Activated T-helper 9 cell treated with anti-CD3 and anti-CD28 coated beads, Interleukin-2, amount 50 U/mL, for 16 hours (primary cell): ENCODE results near the gene PLCB1.

Experiments
- DNase-seq: peaks from one replicate; pipeline ENCODE4 v3.0.0-alpha.2; 2020; ENCODE audit warnings: low read depth

Gene PLCB1

GRCh38 chr20:8301655-8302054, 169.6 kb downstream of the PLCB1 start:
- DNase-seq = no peak

- no peak for DNase-seq
Observed at GRCh38 chr20:8303651-8304050, 171.6 kb downstream of the PLCB1 start.

DNA sequence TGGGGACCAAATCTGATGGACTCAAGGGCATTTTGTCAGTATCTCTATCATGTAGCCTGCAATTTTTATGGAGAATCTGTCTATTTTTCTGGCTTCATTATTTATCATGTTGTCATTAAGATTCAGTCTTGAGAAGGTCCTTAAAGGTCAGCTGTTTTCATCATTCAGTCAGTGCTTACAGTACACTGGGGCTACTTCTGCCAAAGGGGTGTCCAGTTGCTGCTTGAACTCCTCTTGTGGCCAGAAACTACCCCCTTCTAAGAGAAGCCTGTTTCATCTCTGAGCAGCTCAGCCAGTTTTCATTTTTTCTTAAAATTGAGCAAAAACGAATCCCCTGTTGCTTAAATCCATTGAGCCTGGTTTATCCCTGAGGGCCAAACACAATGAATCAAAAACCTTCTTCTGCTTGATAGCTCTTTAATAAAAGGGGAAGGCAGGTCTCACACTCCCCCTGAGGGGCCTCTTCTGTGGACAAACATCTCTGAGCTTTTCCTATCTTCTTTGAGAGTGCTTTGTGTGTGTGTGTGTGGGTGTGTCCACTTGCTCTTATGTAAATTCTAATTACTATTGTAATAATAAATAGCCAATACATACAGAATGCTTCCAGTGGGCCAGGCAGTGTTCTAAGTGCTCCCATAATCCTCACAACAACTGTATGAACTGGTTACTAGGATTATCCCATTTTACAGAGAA, 172.2 kb downstream of the PLCB1 start:
- DNase-seq = no peak

- DNase-seq = peak; percentile 54
Observed at GRCh38 chr20:8305449-8305978, 173.4 kb downstream of the PLCB1 start.

DNA sequence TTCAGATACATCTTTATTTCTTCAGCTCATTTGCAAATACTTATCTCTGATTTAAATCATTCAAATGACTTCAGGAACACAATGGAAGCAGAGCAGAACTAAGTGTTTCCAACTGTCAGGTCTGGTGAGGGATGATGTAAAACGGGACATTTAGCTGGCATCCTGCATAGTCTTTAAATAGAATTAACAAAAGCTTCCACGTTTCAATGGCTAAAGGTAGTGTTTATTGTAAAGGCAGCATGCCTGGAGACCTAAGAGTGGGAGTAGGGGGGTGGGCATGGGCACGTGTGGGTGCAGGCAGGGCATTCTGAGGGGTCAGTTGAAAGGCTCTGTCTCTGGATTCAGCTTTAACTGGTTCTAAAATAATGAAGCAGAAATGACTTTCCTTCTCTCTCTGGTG, 174.9 kb downstream of the PLCB1 start:
- DNase-seq = no peak

GRCh38 chr20:8309634-8310033, 177.6 kb downstream of the PLCB1 start:
- no peak for DNase-seq

GRCh38 chr20:8310618-8311017, 178.6 kb downstream of the PLCB1 start:
- DNase-seq = no peak

DNA sequence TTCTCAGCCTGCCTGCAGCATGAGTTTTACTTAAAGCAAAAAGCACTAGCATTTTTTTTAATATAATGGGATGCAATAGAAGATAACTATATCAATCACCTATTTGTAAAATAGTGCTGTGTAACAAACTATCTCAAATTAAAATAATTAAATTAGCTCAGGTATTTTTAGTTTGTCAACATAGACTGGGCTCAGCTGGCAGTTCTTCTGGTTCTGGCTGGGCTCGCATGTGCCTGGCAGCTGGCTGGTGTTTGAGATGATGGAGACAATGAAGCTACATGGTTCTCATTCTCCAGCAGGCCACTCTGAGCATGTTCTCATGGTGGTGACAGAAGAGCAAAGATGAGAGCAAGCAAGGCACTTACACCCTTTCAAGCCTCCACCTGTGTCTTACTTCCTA, 181.0 kb downstream of the PLCB1 start:
- DNase-seq = no peak

- DNase-seq = no peak
Observed at GRCh38 chr20:8315639-8316573, 183.8 kb downstream of the PLCB1 start.

DNA sequence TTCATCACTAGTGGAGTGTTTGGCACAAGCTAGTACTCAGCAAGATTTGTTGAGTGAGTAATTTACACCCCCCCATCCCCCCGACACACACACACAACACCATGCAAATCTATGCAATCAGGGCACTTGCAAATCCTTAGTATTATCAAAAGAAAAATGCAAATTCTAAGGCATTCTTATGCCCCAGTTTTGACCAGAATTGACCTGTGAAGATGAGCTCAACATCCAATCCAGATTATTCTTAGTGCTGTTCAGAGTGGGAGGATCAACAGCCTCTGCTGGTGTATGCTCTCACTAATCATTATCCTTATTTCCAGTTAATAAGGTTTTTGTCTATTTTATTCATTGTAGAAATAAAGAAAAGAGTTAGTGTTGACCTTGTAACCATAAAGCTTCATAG, 185.4 kb downstream of the PLCB1 start:
- no peak for DNase-seq

GRCh38 chr20:8318965-8319625, 187.0 kb downstream of the PLCB1 start:
- no peak for DNase-seq

DNA sequence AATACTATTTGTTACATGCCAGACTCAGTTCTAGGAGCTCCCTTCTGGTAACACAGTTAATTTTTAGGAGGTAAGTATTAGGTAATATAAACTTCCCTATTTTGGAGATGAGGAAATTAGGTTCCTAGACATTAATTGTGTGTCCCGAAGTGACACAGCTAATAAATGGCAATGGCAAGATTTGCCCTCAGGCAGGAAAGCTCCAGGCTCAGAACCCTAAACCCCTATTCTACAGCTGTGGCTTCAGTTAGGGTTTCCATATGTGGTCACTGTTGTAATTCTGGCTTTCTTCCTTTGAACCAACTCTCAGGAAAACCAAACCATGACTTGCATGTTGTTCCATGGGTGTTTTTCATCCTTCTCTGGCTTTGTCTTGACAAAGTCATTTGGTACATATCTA, 188.2 kb downstream of the PLCB1 start:
- DNase-seq = no peak

- no peak for DNase-seq
Observed at GRCh38 chr20:8321001-8321400, 188.9 kb downstream of the PLCB1 start.

DNA sequence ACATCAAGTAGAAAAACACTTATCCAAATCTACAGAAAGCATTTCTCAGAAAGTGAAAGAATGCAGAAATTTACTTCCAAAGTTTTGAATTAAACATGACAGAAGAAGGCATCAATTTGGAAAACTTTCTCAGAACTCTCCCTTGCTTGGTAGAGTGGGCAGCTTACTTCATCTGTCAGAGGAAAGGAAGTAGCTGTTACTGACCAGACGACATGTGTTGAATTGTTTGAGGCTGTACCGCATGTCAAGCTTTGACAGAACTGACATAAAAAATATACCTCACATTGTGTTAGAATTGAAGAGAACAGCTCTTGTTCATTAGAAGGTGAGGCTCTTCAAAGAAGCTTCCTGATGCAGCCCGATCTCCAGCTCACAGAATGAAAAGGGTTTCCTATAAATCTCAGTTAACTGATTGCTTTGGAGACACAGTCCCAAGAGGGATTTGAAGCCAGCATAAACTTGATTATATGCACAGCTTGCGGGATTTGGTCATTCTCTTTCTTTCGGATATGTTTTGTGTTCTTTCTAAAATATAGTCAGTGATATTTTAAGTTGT, 190.7 kb downstream of the PLCB1 start:
- DNase-seq = no peak

GRCh38 chr20:8326191-8326590, 194.1 kb downstream of the PLCB1 start:
- no peak for DNase-seq

DNA sequence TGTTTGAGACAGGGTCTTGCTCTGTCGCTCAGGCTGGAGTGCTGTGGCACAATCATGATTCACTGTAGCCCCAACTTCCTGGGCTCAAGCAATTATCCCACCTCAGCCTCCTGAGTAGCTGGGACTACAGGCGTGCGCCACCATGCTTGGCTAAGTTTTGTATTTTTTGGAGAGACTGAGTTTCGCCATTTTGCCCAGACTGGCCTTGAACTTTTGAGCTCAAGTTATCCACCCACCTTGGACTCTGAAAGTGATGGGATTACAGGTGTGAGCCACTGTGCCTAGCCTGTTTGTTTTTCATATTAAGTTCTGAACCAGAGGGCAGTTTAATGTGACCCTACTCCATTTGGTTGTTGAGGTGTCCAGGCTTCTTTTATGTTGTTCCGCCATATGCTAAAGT, 194.8 kb downstream of the PLCB1 start:
- DNase-seq = no peak

DNA sequence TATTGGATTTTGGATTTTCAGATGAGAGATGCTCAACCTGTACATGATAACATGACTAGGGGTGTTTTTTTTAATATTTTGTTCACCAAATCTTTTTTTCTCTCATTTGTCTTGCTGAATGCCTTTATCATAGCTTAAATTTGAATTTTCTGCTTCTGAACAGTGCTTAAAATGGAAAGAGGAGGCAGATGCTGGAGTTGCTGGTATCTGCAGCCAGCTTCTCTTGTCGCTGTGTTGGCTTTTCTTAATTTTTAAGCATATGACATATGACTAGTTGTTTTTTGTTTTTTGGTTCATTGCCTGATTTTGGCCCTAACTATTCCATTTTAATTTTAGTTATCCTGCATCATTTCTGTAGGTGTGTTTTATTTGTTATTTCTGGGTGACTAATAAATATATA, 196.1 kb downstream of the PLCB1 start:
- no peak for DNase-seq

GRCh38 chr20:8330319-8330784, 198.3 kb downstream of the PLCB1 start:
- no peak for DNase-seq

DNA sequence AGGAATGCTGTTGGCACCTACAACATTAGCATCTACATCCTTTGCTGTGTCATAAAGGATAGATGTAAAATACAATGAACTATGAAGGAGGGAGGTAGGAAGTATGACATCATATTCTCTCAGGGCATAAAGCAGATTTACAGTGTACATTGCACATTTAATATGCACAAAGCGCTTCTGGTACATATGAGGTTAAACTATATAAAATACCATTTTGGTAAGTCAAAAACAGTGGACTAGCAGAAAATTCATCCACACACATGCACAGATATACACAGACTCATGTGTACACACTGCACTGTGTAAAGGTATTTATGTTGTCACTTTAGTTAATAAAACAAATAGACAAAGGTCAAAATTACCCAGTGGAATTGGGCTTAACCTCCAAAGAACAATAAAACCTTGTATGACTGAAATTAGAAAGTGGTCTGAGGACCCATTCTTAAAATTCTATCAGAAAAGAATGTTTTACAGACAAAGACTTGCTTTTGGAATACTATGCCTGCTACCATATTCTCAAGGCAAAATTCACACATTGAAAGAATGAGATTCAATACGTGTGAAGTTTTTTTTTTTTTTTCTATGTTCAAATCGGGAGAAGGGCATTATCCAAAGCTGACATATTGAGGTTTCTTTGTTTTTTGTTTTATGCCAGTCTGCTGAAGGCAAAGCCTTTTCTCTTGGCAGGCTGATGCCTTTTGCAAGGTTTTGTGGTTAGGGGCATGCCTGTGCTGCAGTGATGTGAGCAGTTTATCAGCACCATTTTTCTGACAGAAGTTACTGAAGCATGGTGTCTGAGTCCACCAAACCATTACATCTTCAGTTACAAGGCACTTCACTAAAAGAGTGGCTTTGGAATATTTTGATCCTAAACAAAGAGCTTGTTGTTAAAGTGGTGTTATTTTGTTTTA, 199.0 kb downstream of the PLCB1 start:
- no peak for DNase-seq

DNA sequence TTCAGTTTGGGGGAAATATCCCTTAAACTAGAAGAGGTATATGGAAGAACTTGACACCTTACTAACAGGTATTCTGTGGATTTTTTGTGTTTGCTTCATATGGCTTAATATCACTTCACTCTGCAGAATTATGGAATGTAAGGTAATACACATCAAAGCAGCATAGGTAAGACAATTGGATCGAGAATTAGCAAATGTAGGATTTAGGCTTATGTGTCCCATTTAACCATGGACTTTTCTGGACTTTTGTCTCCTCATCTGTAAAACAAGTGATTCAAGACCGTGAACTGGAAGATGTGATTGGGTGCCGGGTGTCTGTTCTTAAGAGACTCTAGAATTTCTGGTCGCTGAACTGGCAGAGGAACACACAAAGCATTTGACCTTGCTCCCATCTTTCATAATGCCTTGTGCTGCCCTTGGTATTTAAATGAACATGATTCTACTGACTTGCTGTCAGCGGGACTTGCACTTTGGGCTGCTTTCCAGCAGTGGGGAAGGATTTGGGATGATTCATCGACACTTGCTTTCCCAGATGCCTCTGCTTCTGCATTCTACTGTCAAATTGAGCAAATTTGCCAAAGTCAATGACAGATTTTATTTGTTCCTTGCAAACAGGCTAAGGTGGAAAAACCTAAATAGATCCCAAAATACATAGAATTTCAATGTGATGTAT, 199.8 kb downstream of the PLCB1 start:
- DNase-seq = no peak

DNA sequence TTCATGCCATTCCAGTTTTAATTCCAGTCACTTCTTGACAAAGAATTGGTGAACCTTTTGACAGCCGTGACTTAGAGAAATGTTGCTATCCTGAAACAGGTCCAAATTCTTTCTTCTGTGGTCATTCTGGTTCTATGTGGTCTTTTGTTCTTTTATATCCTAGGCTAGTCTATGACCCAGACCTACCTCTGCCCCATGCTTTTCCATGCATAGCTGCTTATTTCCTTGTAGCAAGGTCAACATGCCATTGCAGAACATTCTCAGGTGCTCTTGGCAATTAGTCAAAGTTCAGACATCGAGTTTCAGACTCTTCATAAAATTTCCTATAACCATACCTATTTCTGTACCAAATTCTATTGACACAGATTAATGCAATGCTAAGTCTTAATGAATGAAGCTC, 202.6 kb downstream of the PLCB1 start:
- no peak for DNase-seq
